Kasumi-1 (cell line): ENCODE data around the gene GDPD4.

Source experiments
- DNase-seq, 2 experiments: peaks; one replicate each; lab custom pipeline; 2025; lab: John Stamatoyannopoulos, UW

GDPD4 gene

GRCh38 chr11:77299528-77299993, 1.9 kb downstream of the GDPD4 start:
- no peak for DNase-seq

- no peak for DNase-seq
These were observed 7.4 kb downstream of the GDPD4 start for GRCh38 chr11:77294040-77294439.

- no peak for DNase-seq
These were observed 11.7 kb downstream of the GDPD4 start for GRCh38 chr11:77289737-77290136.

- no peak for DNase-seq
These were observed 13.7 kb downstream of the GDPD4 start for GRCh38 chr11:77287615-77288273.

GRCh38 chr11:77287136-77287535, 14.3 kb downstream of the GDPD4 start:
- DNase-seq, result no peak

GRCh38 chr11:77284476-77285468, 16.7 kb downstream of the GDPD4 start:
- DNase-seq, result no peak

GRCh38 chr11:77283101-77283500, 18.4 kb downstream of the GDPD4 start:
- DNase-seq, result no peak

GRCh38 chr11:77278595-77279506, 22.6 kb downstream of the GDPD4 start:
- DNase-seq, result peak; percentile 42 to 58

- DNase-seq, result peak in 1 of 2 experiments; percentile 34
These were observed 25.2 kb downstream of the GDPD4 start for GRCh38 chr11:77276271-77276670.

- no peak for DNase-seq
These were observed 30.6 kb downstream of the GDPD4 start for GRCh38 chr11:77270921-77271320.

GRCh38 chr11:77269484-77270123, 31.9 kb downstream of the GDPD4 start:
- no peak for DNase-seq

GRCh38 chr11:77267962-77268361, 33.5 kb downstream of the GDPD4 start:
- no peak for DNase-seq

GRCh38 chr11:77266766-77267165, 34.7 kb downstream of the GDPD4 start:
- no peak for DNase-seq

- DNase-seq, result no peak
These were observed 38.7 kb downstream of the GDPD4 start for GRCh38 chr11:77262803-77263202.

GRCh38 chr11:77259641-77260040, 41.8 kb downstream of the GDPD4 start:
- DNase-seq, result no peak

GRCh38 chr11:77253690-77254089, 47.8 kb downstream of the GDPD4 start:
- DNase-seq, result no peak

- no peak for DNase-seq
These were observed 48.8 kb downstream of the GDPD4 start for GRCh38 chr11:77252555-77253270.

GRCh38 chr11:77250881-77251640, 50.4 kb downstream of the GDPD4 start:
- DNase-seq, result no peak

- no peak for DNase-seq
These were observed 52.1 kb downstream of the GDPD4 start for GRCh38 chr11:77249427-77249826.
